NCI-H69 (cell line): Measurements from ENCODE around the gene PTPRA.
"Not testable (repeated sequence)": the region's sequence is repeated elsewhere in the genome, so short reads cannot be mapped to it uniquely, and the experiment has no call there.

Experiments
- DNase-seq: peaks from one replicate; lab custom pipeline; 2025; lab: John Stamatoyannopoulos, UW

PTPRA gene

DNA sequence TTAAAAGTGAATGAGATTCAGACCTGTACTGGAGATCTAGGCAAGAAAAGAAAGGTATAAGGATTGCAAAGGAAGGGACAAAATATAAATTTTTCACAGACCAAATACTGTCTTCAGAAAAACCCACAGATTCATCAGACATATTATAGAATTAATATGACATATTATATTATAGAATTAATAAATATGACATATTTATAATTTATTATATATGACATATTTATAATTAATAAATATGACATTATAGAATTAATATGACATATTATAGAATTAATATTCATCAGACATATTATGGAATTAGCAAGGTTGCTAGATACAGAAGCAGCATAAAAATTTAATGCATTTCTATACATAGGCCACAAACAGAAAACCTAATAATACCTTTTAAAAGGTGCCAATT lies 125.4 kb downstream of the PTPRA start:
- no peak for DNase-seq

DNA sequence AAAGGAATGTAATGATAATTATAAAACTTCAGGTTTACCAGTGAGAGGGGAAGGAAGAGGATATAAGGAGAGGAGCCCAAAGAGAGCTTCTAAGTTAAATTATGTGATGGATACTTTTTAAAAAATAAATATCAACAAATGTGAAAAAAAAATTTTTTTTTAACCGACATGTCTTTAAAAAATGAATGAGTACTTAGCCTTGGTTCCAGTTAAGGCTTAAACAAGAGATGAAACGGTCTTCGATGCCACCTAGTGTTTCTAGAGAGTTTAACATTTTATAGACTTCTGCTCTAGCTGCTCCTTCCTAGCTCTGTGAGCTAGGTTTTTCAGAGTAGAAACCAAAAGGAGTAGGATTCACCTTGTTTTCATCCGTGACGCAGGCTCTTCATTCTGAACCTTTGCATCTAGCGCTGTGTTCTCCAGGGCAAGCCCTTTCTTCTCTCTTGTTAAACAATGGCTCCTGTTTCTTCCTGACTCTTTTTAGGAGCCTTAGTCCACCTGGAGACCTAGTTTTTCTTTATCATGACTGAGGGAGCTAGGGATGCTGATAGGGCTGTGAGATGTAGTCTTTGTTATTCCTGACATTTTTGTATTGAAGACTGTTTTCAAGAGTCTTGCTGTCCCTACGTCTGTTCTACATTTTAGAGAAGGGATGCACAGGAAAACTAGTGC lies 127.7 kb downstream of the PTPRA start:
- peak; percentile 71 for DNase-seq

DNA sequence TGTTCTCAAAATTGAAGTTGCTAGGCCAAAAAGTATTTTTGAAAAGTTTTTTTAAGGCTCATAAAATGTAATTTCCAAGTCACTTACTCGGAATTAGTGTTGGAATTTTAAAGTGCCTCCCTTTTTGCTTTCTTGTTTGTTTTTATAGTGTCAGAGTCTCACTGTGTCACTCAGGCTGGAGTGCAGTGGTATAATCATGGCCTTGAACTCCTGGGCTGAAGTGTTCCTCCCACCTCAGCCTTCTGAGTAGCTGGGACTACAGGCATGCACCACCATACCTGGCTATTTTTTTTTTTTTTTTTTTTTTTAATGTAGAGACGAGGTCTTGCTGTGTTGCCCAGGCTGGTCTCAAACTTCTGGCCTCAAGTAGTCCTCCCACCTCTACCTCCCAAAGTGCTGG lies 130.1 kb downstream of the PTPRA start:
- no peak for DNase-seq

DNA sequence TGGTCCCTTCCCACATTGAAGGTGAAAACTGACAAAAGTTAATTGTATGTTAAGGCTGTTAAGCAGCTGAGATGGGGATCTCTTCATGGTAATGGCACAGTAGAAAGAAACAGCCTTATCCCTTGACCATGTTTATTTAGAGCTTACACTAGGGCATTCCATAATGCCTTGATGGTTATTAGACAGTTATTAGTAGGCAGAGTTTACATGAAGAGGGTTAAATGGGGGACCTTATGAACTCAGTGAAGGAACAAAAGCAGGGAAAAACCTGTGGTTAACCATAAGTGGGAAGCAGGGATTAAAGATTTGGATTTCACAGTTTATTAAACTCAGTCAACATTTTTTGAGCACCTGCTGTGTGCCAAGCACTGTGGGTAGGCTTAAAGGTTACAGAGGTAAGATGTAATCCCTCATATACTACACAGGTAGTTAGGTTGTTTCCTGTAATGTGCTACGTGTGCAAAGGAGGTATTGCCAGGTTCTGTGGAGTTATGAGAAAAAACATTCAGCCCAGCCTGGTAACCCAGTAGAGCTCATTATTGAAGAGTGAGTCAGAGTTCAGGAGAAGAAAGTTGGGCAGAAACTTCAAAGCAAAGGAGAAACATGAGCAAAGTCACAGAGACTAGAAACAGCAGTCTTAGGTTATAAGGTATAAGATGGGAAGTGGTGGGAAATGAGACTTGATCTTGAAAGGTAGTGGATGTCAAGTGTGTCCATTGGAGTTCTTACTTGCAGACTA lies 137.9 kb downstream of the PTPRA start:
- peak; percentile 75 for DNase-seq

DNA sequence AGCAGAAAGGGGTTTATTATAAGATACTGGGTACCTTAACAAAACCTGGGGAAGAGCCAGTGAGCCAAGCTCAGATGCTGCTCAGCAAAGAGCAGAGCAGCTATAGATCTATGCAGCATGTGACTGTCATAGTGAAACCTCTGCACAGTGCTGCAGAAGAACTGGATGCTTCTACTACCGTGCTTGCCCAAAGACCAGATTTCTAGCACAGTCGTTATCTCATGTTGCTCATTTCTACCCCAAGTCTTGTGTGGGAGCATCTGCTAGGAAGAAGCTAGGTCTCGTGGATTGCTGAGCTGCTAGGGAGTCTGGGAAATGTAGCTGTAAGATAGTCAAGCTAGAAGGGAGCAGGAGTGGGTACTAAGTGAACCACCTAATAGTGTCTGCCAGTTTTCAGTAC lies 138.5 kb downstream of the PTPRA start:
- no peak for DNase-seq

DNA sequence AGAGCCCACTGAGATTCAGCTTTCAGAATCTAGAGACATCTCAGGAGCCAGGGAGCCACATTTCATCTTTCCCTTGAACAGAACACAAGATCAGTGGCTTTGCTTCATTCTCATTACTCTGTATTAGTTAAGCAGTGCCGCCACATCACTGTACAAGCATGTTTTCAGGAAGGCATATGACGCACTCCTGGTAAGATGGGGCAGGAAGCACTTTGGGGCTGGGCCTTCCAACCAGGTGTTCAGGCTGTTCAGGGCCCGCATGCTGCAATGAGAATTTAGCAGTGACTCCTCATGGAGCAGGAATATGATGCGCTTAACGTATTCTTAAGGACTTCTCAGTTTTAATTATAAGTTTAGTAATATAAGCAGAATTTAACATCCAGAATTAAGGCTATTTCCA lies 140.5 kb downstream of the PTPRA start:
- DNase-seq = no peak

DNA sequence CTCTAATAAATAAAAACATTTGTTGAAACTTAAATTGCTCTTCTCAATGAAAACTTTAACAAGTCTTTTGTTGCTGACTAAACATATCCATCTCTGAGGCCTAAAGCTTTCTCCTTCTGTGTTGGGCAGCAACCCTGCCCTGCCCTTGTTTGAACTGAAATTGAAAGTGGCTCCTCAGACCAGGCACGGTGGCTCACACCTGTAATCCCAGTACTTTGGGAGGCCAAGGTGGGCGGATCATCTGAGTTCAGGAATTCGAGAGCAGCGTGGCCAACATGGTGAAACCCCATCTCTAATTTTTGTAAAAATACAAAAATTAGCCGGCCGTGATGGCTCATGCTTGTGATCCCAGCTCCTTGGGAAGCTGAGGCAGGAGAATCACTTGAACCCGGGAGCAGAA lies 140.9 kb downstream of the PTPRA start:
- no peak for DNase-seq

DNA sequence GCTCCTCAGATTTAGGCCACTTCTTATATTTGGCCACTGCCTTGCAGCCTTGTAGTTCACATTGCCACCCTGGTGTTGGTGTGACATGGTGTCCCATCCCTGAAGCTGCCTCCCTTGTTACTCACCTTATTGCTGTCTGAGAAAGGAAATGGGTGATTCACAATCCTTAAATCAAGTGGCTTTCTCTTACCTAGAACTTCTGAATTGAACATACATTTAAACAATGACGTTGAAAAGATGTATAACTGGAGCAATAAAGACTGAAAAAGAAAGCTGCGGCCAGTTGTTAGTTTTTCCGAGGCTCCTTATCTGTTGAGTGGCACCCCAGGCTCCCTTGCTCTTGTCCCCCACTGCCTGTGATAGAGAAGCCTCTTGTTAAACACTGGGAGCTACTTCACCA lies 141.4 kb downstream of the PTPRA start:
- no peak for DNase-seq

DNA sequence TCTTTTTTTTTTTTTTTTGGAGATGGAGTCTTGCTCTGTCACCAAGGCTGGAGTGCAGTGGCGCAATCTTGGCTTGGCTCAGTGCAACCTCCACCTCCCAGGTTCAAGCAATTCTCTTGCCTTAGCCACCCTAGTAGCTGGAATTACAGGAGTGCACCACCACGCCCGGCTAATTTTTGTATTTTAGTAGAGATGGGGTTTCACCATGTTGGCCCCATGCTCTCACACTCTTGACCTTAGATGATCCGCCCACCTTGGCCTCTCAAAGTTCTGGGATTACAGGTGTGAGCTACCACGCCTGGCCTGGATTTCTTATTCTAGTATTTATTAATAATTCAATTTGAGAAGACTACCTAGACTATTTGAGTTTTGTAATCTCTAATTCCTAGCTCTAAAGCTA lies 142.0 kb downstream of the PTPRA start:
- not testable (repeated sequence) for DNase-seq

DNA sequence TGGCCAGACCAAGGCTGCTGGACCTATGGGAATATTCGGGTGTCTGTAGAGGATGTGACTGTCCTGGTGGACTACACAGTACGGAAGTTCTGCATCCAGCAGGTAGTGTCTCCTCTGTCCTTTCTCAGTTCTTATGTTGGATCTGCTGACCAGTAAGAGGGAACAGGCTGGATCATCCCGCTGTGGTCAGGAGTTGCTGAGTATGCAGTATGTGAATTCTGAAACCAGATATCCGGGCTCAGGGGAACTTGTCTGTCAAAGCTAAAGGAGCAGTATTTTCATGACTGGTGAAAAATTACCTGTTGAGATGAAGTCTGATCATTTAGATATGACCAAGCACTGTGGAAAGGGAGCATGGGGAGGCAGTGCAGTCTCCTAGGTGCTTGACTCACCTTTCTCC lies 148.0 kb downstream of the PTPRA start:
- DNase-seq = no peak

DNA sequence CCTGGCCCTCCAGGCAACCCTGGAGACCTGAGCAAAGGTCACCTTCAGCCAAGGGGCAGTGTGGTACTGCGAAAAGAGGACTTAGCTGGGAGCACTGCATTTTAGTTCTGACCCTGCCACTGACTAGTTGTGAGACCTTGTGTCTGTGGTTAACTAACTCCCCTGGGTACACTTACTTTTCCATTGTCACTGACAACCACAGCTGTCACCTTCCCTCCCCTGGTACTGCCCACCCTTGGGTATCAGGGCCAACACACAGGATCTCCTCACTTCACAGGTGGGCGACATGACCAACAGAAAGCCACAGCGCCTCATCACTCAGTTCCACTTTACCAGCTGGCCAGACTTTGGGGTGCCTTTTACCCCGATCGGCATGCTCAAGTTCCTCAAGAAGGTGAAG lies 148.5 kb downstream of the PTPRA start:
- DNase-seq = no peak

DNA sequence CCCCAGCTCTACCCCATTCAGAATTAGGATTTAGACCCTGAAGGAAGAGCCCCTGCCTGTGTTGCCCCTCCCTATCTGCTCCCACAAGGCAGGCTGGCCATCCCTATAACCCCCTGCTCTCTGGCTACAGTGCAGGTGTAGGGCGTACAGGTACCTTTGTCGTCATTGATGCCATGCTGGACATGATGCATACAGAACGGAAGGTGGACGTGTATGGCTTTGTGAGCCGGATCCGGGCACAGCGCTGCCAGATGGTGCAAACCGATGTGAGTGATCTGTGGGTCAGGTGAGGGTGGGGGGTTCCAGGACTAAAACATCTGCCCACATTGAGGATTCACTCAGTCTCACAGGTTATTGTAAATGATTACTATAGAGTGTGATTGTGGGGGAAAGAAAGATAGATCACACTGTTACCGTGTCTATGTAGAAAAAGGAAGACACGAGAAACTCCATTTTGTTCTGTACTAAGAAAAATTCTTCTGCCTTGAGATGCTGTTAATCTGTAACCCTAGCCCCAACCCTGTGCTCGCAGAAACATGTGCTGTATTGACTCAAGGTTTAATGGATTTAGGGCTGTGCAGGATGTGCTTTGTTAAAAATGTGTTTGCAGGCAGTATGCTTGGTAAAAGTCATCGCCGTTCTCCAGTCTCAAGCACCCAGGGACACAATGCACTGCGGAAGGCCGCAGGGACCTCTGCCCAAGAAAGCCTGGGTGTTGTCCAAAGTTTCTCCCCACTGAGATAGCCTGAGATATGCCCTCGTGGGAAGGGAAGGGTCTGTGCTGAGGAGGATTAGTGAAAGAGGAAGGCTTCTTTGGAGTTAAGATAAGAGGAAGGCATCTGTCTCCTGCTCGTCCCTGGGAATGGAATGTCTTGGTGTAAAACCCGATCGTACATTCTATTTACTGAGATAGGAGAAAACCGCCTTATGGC lies 149.5 kb downstream of the PTPRA start:
- DNase-seq = not testable (repeated sequence)

DNA sequence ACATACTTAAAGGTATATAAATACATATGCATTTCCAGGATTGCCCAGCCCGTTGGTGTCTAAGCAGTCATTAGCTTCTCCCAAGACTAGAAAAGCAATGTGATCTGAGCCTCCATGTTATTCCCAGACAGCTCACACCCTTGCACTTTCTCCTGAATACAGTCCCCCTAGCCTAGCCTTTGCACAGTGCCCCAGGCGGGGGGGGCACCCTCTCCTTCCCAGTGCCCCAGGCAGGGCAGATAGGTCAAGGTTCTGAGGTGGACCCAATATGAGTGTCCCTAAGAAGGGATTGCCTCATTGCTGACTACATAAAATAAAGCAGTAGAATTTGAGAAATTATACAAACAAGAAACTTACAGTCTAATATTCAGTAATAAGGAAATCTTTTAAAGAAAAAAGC lies 154.7 kb downstream of the PTPRA start:
- DNase-seq = no peak

DNA sequence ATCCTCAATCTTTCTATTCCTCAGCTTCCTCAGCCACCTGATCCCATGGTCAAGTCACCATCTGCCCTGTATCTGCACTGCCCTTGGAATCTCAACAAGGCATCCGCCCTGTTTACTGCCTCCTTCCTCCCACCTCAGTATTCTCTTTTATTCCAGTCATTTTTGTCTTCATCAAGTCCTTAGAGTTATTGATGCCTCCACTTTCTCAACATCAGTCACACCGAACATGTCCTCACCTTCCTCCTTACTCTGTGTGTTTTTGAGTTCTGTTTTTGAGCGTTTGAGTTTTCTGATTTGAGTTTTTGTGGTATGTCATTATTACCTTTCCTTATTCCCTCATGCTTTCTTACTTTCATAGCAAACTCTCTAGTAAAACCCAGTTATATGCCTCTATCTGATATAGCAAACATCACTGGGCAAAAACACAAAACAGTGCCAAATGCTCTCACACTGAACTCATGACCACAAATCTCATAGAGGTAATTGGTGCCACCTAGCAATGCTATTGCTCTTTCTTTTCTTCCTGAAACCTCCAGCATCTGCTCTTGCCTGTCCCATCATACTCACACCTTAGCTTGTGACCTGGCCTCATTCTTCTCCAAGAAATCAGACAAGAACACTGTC lies 158.4 kb downstream of the PTPRA start:
- no peak for DNase-seq

DNA sequence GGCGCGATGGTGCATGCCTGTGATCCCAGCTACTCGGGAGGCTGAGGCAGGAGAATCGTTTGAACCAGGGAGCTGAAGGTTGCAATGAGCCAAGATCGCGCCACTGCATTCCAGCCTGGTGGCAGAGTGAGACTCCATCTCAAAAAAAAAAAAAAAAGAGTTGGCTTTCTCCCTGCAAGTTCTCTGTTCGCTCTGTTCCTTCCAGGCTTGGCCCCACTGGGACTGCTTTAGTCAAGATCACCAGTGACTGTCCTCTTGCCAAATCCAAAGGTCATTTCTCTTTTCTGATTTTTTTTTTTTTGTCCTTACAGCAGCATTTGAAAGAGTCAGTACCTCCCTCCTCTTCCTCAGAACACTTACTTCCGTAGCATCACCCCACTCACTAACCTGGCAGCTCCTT lies 159.3 kb downstream of the PTPRA start:
- DNase-seq = no peak

DNA sequence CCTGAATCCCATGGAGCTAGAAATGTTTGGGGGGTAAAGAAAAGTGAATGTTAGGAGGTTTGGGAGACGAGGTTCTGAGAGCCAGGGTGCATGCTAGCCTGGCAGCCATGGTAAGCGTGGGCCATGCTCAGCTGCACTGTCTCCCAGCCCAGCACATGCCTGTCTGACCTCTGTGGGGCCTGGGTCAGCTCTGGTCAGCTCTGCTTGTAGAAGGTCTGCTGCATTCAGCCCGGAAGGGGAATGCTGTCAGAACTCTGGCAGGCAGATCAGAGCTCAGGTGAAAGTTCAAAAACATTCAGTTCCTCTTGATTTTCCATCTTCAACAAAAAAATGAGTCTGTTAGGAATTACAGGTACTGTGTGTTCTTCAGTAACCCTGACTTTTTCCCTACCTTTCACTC lies 164.4 kb downstream of the PTPRA start:
- no peak for DNase-seq

DNA sequence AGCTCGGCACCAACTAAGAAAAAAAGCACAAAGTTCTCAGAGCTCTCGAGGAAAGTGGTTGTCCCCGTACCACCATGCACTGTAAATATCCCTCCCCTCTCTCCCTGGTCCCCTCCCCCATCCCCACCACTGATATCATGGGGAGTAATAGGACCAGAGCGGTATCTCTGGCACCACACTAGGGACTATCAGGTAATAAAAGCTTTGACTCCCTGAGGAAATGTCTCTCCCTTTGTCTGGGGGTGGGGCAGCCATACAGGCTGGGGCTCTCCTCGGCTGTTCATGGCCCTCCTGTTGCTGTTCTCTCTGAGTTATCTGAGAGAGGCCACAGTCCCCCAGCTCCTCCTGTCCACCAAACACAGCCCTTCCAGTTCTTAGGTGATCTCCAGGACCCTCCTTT lies 165.2 kb downstream of the PTPRA start:
- DNase-seq = no peak

DNA sequence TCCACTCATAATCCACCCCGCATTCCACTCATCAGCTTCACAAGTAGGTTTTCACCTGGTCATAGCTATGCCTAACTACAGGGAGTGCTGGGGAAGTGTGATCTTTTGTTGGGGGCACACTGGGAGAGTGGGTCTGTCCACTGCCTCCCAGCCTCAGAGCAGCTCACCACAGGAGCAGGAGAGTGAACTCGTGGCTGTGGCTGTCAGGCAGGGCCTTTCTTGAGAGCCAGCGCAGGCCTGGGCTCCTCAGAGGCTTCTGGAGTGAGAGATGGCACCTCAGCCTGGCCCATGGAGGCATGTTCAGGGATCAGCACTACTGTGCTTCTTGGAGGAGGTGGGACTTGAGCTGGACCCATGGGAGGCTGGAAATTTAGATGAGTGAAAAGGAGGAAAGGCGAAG lies 166.1 kb downstream of the PTPRA start:
- no peak for DNase-seq

DNA sequence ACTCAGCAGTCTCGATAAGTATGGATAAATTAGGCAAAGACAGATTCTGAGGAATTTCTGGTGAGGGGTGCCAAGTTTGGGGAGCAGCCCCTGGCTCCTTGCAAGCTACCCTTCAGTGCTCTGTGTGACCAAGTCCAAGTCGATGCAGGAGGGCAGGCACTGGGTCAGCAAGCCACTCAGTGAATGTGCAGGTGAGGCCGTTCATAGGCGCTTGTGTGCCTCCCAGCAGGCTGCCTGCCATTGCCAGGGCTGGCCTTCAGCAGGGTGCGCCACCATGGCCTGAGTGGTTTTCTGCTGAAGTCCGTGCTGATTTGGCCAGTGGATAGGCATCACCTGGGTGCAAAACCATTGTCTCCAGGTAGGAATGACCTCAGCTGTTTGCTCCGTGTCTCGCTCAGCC lies 166.8 kb downstream of the PTPRA start:
- DNase-seq = no peak

DNA sequence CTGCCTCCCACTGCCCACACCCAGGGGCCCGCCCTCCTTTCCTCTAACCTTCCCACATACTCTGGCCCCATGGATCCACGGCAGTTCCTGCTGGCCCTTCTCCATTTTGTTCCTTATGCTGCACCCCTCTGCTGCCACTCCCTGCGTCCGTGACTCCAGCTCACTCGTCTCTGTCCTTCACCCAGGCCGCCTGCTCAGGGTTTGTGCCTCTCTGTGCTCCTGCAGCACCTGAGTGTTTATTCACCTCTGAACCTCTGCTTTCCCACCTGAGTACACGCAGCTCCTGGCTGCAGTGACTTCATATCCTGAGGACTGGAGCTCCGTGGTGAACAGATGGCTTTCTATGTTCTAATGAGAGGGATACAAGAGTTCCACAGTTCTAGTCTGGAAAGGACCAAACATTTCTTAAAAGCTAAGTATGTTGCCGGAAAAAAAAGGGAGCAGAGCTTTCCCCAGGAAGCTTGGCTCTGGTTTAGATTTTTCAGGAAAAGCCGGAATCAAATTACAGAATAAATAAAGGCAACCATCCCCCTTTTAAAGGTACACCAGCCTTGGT lies 168.7 kb downstream of the PTPRA start:
- DNase-seq = peak; percentile 74

DNA sequence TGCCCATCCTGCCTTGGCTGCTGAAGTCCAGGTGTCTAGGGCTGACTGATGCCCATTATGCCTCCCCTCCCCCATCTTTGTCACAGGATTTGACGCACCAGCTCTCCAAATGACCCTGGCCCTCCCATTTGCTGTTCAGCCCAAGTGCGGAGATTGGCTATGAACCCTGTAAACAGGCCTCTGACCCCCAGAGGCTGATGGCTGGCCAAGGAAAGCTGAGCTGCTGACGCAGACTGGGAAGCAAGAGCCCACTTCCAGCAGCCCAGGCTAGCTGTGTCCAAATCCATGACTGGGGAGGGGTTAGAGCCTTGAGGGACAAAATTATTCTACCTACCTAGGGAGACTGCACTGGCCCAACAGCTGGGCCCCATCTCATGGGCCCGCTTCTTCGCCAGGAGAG lies 169.3 kb downstream of the PTPRA start:
- peak; percentile 57 for DNase-seq

DNA sequence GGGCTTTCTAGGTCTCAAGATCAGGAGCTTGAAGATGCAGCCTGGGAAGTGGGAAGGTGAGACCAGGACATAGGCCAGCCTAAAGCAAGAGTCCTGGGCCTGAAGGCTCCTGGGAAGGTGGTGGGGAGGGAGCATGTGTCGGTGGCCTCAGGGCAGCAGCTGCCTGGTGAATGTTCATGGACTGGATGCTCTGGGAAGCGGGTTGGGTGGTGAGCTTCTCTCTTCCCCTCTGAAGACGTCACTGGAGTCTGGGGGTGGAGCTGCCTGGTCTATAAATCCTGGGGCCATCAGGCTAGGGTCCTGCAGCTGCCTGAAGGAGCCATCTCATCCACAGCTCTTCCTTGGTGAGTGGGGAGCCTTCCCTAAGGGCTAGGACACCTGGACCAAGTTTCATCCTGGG lies 170.0 kb downstream of the PTPRA start, which contains the start of gene GNRH2:
Gene GNRH2, plus strand, starts transcription at position 301 of the 400 bp plus-strand sequence. CDS start 793 bp downstream, outside the sequence.
- DNase-seq = no peak
